SK-N-SH (cell line): ENCODE results near the gene RER1. TPM values are rescaled to one million over a fixed set of nuclear protein-coding genes. Genes with fewer than 3 reads are reported as not detected.

ENCODE experiments used
- CTCF ChIA-PET: fragments of 300-600, 350-600 bp; formaldehyde crosslinking; extraction: SDS; loops from one replicate; lab custom pipeline; 2021; lab: Yijun Ruan, JAX
- POLR2A ChIA-PET: fragments of 350-600 bp; sonication (Branson Sonifier 250); formaldehyde crosslinking; extraction: SDS; loops from one replicate; lab custom pipeline; 2020; ENCODE audit warnings: antibody characterized with exemption, inconsistent platforms; lab: Yijun Ruan, JAX
- DNase-seq: peaks from one replicate; pipeline ENCODE4 v3.0.0; 2012
- H2AFZ ChIP-seq: fragments of 200-600 bp; sonication (generic); 2 replicates; pipeline ENCODE4 v1.8.1; 2016; ENCODE audit warnings: antibody characterized with exemption, mild to moderate bottlenecking, low read depth
- H3F3A ChIP-seq: fragments of 200-600 bp; sonication (generic); replicated peaks from 2 replicates; pipeline ENCODE3; 2016; ENCODE audit warnings: antibody characterized with exemption, mild to moderate bottlenecking; ENCODE audit not compliant: insufficient read depth
- H3K27ac ChIP-seq, 2 experiments: fragments of 200-500 bp in 1 of 2; fragments of 200-600 bp in 1 of 2; sonication (Bioruptor generic) in 1 of 2; sonication (generic), shearing (Covaris generic) in 1 of 2; 2 replicates each; pipeline versions ENCODE4 v1.5.1 to v1.6.1; 2014 to 2016; ENCODE audit warnings: low read depth in 2 of 2, inconsistent platforms in 1 of 2, low read length in 1 of 2, mild to moderate bottlenecking in 1 of 2, mixed read lengths in 1 of 2
- H3K27me3 ChIP-seq: fragments of 200-600 bp; sonication (generic), shearing (Covaris generic); 2 replicates; pipeline ENCODE4 v1.6.1; 2016; ENCODE audit warnings: mixed run types; ENCODE audit not compliant: insufficient read depth
- H3K36me3 ChIP-seq, 2 experiments: fragments of 200-500 bp in 1 of 2; fragments of 200-600 bp in 1 of 2; sonication (Bioruptor generic) in 1 of 2; sonication (generic) in 1 of 2; replicated peaks in 1 of 2; 2 replicates each; pipeline versions ENCODE3 to v1.5.1; 2014 to 2016; ENCODE audit warnings: low read length in 1 of 2, mild to moderate bottlenecking in 1 of 2; ENCODE audit not compliant: insufficient read depth in 2 of 2, control insufficient read depth in 1 of 2
- H3K4me1 ChIP-seq, 2 experiments: fragments of 200-500 bp in 1 of 2; fragments of 200-600 bp in 1 of 2; sonication (Bioruptor generic) in 1 of 2; sonication (generic), shearing (Covaris generic) in 1 of 2; 2 replicates each; pipeline versions ENCODE4 v1.5.1 to v1.6.1; 2014 to 2016; ENCODE audit warnings: low read depth in 1 of 2, low read length in 1 of 2, mixed run types in 1 of 2; ENCODE audit not compliant: insufficient read depth in 2 of 2, control insufficient read depth in 1 of 2
- H3K4me2 ChIP-seq: fragments of 200-600 bp; sonication (generic), shearing (Covaris generic); 2 replicates; pipeline ENCODE4 v1.6.1; 2017; ENCODE audit warnings: mixed run types
- H3K4me3 ChIP-seq, 2 experiments: fragments of 200-500 bp in 1 of 2; fragments of 200-600 bp in 1 of 2; sonication (Bioruptor generic) in 1 of 2; sonication (generic), shearing (Covaris generic) in 1 of 2; 2 replicates each; pipeline versions ENCODE4 v1.5.1 to v1.8.1; 2014 to 2016; ENCODE audit warnings: low read depth in 2 of 2, inconsistent platforms in 1 of 2, low read length in 1 of 2, mild to moderate bottlenecking in 1 of 2, mixed read lengths in 1 of 2, moderate library complexity in 1 of 2
- H3K79me2 ChIP-seq: fragments of 200-600 bp; sonication (generic); 2 replicates; pipeline ENCODE4 v1.8.1; 2017; ENCODE audit warnings: mild to moderate bottlenecking; ENCODE audit not compliant: insufficient read depth
- H3K9ac ChIP-seq: fragments of 200-600 bp; sonication (generic); 2 replicates; pipeline ENCODE4 v1.6.1; 2017; ENCODE audit warnings: mixed run types
- H3K9me2 ChIP-seq: fragments of 200-600 bp; sonication (generic); 2 replicates; pipeline ENCODE4 v1.6.1; 2017; ENCODE audit warnings: mixed run types
- H3K9me3 ChIP-seq: fragments of 200-600 bp; sonication (generic); 2 replicates; pipeline ENCODE4 v1.6.1; 2017; ENCODE audit warnings: mixed run types, mild to moderate bottlenecking, moderate library complexity
- H4K20me1 ChIP-seq: fragments of 200-600 bp; sonication (generic); 2 replicates; pipeline ENCODE4 v1.6.1; 2017; ENCODE audit warnings: mild to moderate bottlenecking, mixed run types; ENCODE audit not compliant: insufficient read depth
- ELF1 ChIP-seq: IDR thresholded peaks from 2 replicates; pipeline ENCODE4 v1.4.0; 2012
- EP300 ChIP-seq, 2 experiments: IDR thresholded peaks; 2 replicates each; pipeline versions ENCODE4 v1.4.0 to v1.6.1; 2012; ENCODE audit warnings: borderline replicate concordance in 1 of 2, low read depth in 1 of 2, low read length in 1 of 2
- JUND ChIP-seq: IDR thresholded peaks from 2 replicates; pipeline ENCODE4 v1.4.0; 2012
- NFIC ChIP-seq: IDR thresholded peaks from 2 replicates; pipeline ENCODE4 v1.4.0; 2012; ENCODE audit warnings: borderline replicate concordance
- NRF1 ChIP-seq: IDR thresholded peaks from 2 replicates; pipeline ENCODE4 v1.6.1; 2012; ENCODE audit warnings: low read depth, mild to moderate bottlenecking, low read length
- RFX5 ChIP-seq: IDR thresholded peaks from 2 replicates; pipeline ENCODE4 v1.6.1; 2012; ENCODE audit warnings: mild to moderate bottlenecking, improper control_type of control experiment, low read length
- RXRA ChIP-seq: IDR thresholded peaks from 2 replicates; pipeline ENCODE4 v1.4.0; 2012; ENCODE audit warnings: low read depth, mild to moderate bottlenecking, borderline replicate concordance
- SIN3A ChIP-seq: IDR thresholded peaks from 2 replicates; pipeline ENCODE4 v1.6.1; 2012; ENCODE audit warnings: low read depth, mild to moderate bottlenecking, low read length, moderate library complexity, borderline replicate concordance
- SMC3 ChIP-seq: IDR thresholded peaks from 2 replicates; pipeline ENCODE4 v1.6.1; 2012; ENCODE audit warnings: low read depth, low read length, improper control_type of control experiment
- TAF1 ChIP-seq: IDR thresholded peaks from 2 replicates; pipeline ENCODE4 v1.6.1; 2012; ENCODE audit warnings: low read depth, mild to moderate bottlenecking, low read length, moderate library complexity, borderline replicate concordance
- TEAD4 ChIP-seq: IDR thresholded peaks from 2 replicates; pipeline ENCODE4 v1.4.0; 2012; ENCODE audit warnings: mild to moderate bottlenecking, borderline replicate concordance; ENCODE audit not compliant: insufficient read depth
- WGBS: methylation state at CpG from one replicate; pipeline ENCODE4 v1.1.6; 2017; ENCODE audit warnings: low lambda C conversion rate; 5-methylcytosine and 5-hydroxymethylcytosine counted together
- polyA plus RNA-seq, 3 experiments: library from polyadenylated mRNA; depleted of rRNA; stranded (reverse); fragments of >200 nt; gene quantifications; 2 replicates each; pipeline ENCODE4 v1.2.3, GENCODE V29; 2012
- TF ChIP-seq, protein P1 (sequence below): fragments of 150-350 bp; IDR thresholded peaks from 2 replicates; pipeline ENCODE4 v1.6.1; 2017; ENCODE audit warnings: antibody characterized with exemption, low read length, low read depth, borderline replicate concordance
- TF ChIP-seq, protein P2 (sequence below): IDR thresholded peaks from 2 replicates; pipeline ENCODE4 v1.4.0; 2012; ENCODE audit warnings: low read depth
- TF ChIP-seq, protein P3 (sequence below): fragments of 150-350 bp; IDR thresholded peaks from 2 replicates; pipeline ENCODE4 v1.6.1; 2016; ENCODE audit warnings: mild to moderate bottlenecking, low read depth, low read length
- TF ChIP-seq, protein P4 (sequence below): IDR thresholded peaks from 2 replicates; pipeline ENCODE4; 2012

Gene RER1
- polyA plus RNA-seq, 1 of the 3 experiments (the other 2 are of a cell fraction), result 181 TPM

DNA sequence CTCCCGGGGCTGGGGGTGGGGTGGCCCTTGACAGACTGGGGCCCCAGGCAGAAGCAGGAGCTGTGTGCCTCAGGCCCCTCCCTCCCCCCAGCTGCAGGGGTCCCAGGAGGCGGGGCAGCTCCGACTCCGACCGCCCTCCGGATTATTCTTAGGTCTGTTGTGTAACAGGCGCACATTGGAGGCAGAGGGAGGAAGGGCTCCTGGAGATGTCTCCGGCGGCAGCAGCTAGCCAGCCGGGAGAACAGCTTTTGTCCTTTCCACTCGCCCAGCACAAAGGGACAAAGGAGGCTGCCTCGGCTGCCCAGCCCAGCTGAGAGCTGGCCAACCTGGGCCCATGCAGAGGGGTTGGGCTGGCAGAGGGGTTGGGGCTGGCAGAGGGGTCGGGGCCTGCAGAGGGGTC is 54.8 kb downstream of the RER1 start:
- Histone ChIP-seq H3K36me3 (no peaks in the 10 kb centered on the region), H3K9me2 (no peaks in the 10 kb centered on the region), H3K4me2 (no peak overlapping the region), H3K27ac (no peak overlapping the region), H3K4me3 (no peak overlapping the region), H3K79me2 (no peaks in the 10 kb centered on the region), H3K9ac (no peak overlapping the region), H3K9me3 (no peaks in the 10 kb centered on the region), H2AFZ (no peak overlapping the region), H3K4me1 (0 out of 4 replicates have a peak, but pooled peaks cover 0 to 2% of the 10 kb centered on the region in 2 experiments), H3F3A (no peaks in the 10 kb centered on the region), H4K20me1 (no peaks in the 10 kb centered on the region), H3K27me3 (peaks cover 9% of the 10 kb centered on the region; the same call in 1 of the 2 replicates)
- POLR2A ChIA-PET, result interaction anchor here (1.0 kb wide), 1 partner anchor 14 kb away, joined by 3 read pairs; no protein-coding TSS in a partner anchor
- TF ChIP-seq, protein P1, sequence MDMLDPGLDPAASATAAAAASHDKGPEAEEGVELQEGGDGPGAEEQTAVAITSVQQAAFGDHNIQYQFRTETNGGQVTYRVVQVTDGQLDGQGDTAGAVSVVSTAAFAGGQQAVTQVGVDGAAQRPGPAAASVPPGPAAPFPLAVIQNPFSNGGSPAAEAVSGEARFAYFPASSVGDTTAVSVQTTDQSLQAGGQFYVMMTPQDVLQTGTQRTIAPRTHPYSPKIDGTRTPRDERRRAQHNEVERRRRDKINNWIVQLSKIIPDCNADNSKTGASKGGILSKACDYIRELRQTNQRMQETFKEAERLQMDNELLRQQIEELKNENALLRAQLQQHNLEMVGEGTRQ, result no peak
- TF ChIP-seq, protein P2, sequence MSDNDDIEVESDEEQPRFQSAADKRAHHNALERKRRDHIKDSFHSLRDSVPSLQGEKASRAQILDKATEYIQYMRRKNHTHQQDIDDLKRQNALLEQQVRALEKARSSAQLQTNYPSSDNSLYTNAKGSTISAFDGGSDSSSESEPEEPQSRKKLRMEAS, result no peak
- TF ChIP-seq SMC3, result no peak
- DNase-seq, result no peak
- 56% methylated on average over 11 of the region's 13 CpGs for WGBS
- CTCF ChIA-PET, result interaction anchor here (1.1 kb wide), 1 partner anchor 32 kb away, joined by 5 read pairs; no protein-coding TSS in a partner anchor

DNA sequence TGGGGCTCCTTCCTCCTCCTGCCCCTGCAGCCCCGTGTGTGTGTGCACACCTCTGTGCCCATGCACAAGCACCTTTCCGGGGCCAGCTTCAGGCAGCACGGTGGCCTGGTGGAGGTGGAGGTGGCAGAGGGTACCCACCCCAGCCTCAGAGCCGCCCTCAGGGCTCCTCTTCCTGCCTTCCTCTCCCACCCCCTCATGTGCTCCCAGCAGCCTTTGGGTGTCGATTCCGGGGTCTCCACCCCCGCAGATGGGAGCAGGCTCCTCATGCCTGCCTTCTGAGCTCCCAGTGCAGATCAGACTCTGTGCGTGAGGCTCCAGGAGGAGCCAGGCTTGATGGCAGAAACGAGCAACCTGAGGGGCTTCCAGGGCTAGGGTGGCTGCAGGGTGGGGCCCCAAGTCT is 55.2 kb downstream of the RER1 start:
- Histone ChIP-seq H3F3A (no peaks in the 10 kb centered on the region), H3K27me3 (peaks cover 9% of the 10 kb centered on the region; the same call in 1 of the 2 replicates), H3K4me3 (no peak overlapping the region), H3K9me2 (no peaks in the 10 kb centered on the region), H3K27ac (no peak overlapping the region), H3K4me2 (no peak overlapping the region), H3K4me1 (0 out of 4 replicates have a peak, but pooled peaks cover 0 to 3% of the 10 kb centered on the region in 2 experiments), H3K9ac (no peak overlapping the region), H3K79me2 (no peaks in the 10 kb centered on the region), H3K9me3 (no peaks in the 10 kb centered on the region), H2AFZ (no peak overlapping the region), H3K36me3 (no peaks in the 10 kb centered on the region), H4K20me1 (no peaks in the 10 kb centered on the region)
- ChIA-PET CTCF (interaction anchor here (0.6 to 2.0 kb wide), 5 partner anchors 9 to 98 kb away, joined by 3 to 9 read pairs (median 4); partner anchors contain the start of gene PEX10), POLR2A (interaction anchor here (1.0 kb wide), 1 partner anchor 13 kb away, joined by 3 read pairs; no protein-coding TSS in a partner anchor)
- TF ChIP-seq EP300 (IDR thresholded peaks at IDR 0.05; ENCODE audit: borderline replicate concordance in 1 of 2, low read depth in 1 of 2, low read length in 1 of 2), result no peak
- TF ChIP-seq SIN3A, result no peak
- TF ChIP-seq, protein P1, result no peak
- TF ChIP-seq, protein P3, sequence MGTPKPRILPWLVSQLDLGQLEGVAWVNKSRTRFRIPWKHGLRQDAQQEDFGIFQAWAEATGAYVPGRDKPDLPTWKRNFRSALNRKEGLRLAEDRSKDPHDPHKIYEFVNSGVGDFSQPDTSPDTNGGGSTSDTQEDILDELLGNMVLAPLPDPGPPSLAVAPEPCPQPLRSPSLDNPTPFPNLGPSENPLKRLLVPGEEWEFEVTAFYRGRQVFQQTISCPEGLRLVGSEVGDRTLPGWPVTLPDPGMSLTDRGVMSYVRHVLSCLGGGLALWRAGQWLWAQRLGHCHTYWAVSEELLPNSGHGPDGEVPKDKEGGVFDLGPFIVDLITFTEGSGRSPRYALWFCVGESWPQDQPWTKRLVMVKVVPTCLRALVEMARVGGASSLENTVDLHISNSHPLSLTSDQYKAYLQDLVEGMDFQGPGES, result no peak
- TF ChIP-seq TEAD4, result no peak
- TF ChIP-seq, protein P4, sequence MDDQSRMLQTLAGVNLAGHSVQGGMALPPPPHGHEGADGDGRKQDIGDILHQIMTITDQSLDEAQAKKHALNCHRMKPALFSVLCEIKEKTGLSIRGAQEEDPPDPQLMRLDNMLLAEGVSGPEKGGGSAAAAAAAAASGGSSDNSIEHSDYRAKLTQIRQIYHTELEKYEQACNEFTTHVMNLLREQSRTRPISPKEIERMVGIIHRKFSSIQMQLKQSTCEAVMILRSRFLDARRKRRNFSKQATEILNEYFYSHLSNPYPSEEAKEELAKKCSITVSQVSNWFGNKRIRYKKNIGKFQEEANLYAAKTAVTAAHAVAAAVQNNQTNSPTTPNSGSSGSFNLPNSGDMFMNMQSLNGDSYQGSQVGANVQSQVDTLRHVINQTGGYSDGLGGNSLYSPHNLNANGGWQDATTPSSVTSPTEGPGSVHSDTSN, result no peak
- no peak for TF ChIP-seq NFIC
- TF ChIP-seq NRF1, result no peak
- no peak for TF ChIP-seq ELF1
- no peak for TF ChIP-seq RFX5
- TF ChIP-seq TAF1, result no peak
- no peak for TF ChIP-seq RXRA
- TF ChIP-seq JUND, result no peak
- 39% methylated on average over 4 of the region's 9 CpGs for WGBS
- no peak for DNase-seq
